GM21528 (cell line): ENCODE results near the gene SF1.

Source experiments
- ATAC-seq: cut with Tn5 transposase; IDR thresholded peaks from one replicate; pipeline ENCODE4 v1.9.1; 2021; ENCODE audit warnings: mild to moderate bottlenecking, moderate library complexity; ENCODE audit not compliant: unreplicated experiment, low FRiP score

SF1 gene

GRCh38 chr11:64762674-64763525 is 15.4 kb downstream of the SF1 start:
- ATAC-seq, result no peak

- ATAC-seq, result no peak
Measured at GRCh38 chr11:64762277-64762673, 16.1 kb downstream of the SF1 start.

- no peak for ATAC-seq
Measured at GRCh38 chr11:64760759-64761420, 17.5 kb downstream of the SF1 start.

DNA sequence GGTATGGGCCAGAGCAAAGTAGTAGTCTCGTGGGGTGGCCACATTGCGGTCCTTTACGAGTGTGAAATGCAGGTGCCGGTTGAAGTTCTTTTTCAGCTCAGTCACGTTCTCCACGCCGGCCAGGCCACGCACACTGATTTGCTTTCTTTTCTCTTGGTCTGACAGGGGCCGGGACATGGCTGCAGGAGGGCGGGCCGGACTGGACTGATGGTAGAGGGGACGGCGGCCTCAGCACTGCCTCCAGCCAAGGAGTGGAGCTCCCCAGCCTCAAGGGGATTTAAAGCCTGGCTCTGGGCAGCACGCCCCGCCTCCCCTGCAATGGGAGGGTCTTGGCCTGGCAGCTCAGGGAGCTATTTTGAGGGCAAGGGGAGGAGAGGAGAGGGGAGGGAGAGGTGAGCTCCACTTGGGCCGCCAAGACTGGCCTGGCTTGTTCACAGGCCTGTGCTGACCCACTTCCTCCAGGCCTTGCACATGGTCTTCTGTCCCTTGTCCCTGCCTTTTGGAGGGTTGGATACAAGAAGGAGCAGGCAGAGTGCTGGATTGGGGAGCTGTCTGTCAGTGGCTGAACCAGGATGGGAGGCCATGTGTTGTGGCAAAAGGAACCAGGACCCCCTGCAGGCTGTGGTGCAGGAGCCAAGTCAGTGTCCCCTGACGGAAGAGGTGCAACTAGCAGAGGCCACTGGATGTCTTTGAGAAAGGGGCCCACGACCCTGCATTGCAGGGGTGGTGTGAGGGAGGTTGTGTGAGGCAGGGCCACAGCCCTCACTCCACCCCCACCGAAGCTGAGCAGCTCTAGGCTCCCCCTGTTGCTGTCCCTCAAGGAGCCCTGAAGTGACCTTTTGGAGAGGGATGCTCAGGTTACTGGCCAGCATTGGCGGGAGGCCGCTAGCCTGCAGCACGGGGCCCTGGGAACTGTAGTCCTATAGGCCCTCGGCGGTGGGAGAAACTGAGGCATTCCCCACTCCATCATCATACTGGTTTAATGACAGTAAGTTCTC is 18.3 kb downstream of the SF1 start, which contains the start of gene PYGM:
Gene PYGM (minus strand): TSS at position 253 of the 998 bp plus-strand sequence. CDS start 76 bp downstream, at position 177.
- no peak for ATAC-seq

DNA sequence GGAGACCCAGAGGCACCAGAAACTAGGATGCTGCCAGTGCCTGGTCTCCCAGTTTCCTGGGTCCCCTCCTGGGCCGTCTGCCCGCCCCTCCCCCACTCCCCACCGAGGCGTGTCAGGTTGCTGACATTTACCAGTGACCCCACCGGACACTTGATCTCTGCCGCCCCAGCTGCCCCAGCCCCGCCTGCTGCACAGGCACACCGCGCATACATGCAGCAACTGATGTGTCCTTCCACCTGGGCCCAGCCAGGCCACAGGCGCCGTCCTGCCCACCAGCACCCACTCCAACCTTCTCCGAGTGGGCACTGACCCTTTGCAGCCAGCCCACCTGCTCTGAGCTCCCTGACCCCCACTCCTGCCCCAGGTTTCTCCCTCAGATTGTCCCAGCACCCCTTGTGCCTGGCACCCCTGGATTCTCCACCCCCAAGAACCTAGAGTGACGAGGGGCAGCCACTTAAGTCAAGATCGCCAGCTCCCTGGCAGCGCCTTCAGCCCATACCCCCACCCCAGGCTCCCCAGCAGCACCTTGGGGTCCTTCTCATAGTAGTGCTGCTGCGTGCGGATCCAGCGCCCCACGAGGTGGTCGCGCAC is 19.1 kb downstream of the SF1 start:
- ATAC-seq, result no peak

- no peak for ATAC-seq
Measured at GRCh38 chr11:64758330-64759079, 19.8 kb downstream of the SF1 start.

DNA sequence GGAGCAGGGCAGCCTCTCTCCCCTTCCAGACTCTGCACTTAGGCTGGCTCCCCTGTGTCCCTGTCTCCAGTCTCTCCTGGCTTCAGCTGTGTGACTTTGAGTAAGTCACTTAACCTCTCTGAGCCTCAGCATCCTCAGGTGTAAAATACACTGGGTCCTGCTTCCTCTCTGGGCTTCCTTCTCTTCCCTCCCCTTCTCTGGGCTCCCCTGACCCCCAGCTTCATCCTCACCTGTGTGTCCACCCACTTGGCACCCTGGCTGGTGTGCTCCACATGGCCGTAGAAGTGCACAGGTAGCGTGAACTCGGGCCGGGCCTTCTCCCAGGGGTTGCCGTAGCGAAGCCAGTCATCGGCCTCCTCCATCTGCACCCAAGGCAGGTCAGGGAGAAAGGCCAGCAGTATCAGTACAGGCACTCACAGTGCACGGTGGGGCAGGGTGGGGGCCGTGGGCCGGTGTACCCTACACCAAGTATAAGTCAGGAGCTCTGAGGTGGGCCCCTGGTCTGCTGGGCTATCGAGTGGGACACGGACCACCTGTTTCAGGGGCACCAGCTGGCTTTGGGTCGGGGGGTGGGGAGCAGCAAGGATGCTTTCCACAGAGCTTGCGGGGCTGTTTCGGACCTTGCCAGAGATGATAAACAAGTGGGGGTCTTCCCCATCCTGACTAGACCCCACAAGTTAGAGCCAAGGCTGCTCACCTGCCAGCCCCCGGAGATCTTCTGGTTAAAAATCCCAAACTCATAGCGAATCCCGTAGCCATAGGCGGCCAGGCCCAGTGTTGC is 20.6 kb downstream of the SF1 start:
- no peak for ATAC-seq

- no peak for ATAC-seq
Measured at GRCh38 chr11:64755681-64756361, 22.5 kb downstream of the SF1 start.

DNA sequence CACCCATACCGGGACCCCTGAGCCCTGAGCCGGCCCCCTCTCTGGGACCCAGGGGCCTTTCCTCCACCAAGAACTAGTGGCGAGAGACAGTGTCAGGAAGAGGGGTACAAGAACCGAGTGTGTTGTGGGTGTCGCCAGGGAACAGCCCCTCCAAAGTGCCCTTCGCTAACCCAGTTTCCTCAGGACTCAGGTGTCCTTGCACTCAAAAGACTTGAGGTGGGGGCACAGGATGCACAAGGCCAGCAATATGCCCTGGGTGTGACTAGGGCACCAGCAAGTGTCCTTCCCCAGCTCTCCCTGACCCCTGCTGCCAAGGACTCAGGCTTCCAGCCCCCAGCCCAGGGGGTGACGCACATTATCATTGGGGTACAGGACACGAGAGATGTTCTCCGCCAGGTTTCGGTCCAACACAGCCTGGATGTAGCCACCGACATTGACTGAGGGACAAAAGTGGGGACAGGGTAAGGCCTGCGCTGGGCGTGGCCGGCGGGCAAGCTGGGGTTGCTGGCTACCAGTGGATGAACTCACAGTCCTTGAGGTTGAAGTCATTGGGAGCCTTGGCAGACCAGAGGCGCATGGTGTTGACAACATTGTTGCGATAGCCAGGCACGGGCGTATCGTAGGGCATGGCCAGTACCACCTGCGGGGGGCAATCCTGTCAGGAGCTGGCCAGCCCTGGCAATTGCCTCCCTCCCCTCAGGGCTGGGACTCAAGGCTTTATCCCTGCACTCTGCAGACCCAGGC is 23.3 kb downstream of the SF1 start:
- ATAC-seq, result no peak

GRCh38 chr11:64754124-64754918 is 24.0 kb downstream of the SF1 start:
- no peak for ATAC-seq

- ATAC-seq, result no peak
Measured at GRCh38 chr11:64753380-64754123, 24.8 kb downstream of the SF1 start.

DNA sequence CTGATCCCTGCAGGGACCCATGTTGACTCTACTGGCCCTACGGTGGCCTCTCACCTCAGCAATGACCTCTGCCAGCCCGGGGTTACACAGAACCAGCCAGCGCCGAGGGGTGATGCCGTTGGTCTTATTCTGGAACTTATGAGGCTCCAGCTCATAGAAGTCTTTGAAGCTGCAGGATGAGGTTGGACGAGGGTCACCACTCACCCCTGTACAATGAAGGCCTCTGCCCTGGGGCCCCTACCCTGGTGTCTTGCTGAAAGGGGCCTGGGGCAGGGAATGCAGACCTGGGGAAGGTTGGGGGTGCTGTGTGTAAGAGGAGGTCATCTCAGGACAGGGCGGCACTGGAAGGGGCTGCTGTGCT is 25.3 kb downstream of the SF1 start:
- ATAC-seq, result no peak

GRCh38 chr11:64752175-64752970 is 26.0 kb downstream of the SF1 start:
- ATAC-seq, result no peak

- ATAC-seq, result no peak
Measured at GRCh38 chr11:64751580-64751979, 26.8 kb downstream of the SF1 start.

GRCh38 chr11:64751136-64751535 is 27.2 kb downstream of the SF1 start:
- ATAC-seq, result no peak
